Neuronal stem cell (in vitro differentiated cells): ENCODE data around the gene MARVELD2.

Experiments
- DNase-seq: peaks from one replicate; pipeline ENCODE4 v3.0.0-alpha.2; 2013; ENCODE audit warnings: low spot score
- H2AFZ ChIP-seq: one replicate; pipeline ENCODE4 v1.6.1; 2013; ENCODE audit warnings: mild to moderate bottlenecking, low read length, inconsistent platforms
- H2AK5ac ChIP-seq: 2 replicates; pipeline ENCODE4 v1.6.1; 2013; ENCODE audit warnings: low read depth, mild to moderate bottlenecking, inconsistent platforms, low read length, moderate library complexity, mixed read lengths
- H2BK120ac ChIP-seq: 2 replicates; pipeline ENCODE4 v1.6.1; 2013; ENCODE audit warnings: low read depth, mild to moderate bottlenecking, inconsistent platforms, low read length, moderate library complexity, mixed read lengths
- H2BK12ac ChIP-seq: one replicate; pipeline ENCODE4 v1.6.1; 2013; ENCODE audit warnings: low read length, inconsistent platforms
- H2BK15ac ChIP-seq: 2 replicates; pipeline ENCODE4 v1.6.1; 2013; ENCODE audit warnings: mild to moderate bottlenecking, low read length, inconsistent platforms, mixed read lengths
- H2BK5ac ChIP-seq: one replicate; pipeline ENCODE4 v1.6.1; 2013; ENCODE audit warnings: inconsistent platforms, mild to moderate bottlenecking, low read length, moderate library complexity
- H3K14ac ChIP-seq: one replicate; pipeline ENCODE4 v1.6.1; 2013; ENCODE audit warnings: low read length, inconsistent platforms
- H3K18ac ChIP-seq: 2 replicates; pipeline ENCODE4 v1.6.1; 2013; ENCODE audit warnings: low read length, inconsistent platforms
- H3K23ac ChIP-seq: 2 replicates; pipeline ENCODE4 v1.6.1; 2013; ENCODE audit warnings: low read depth, mild to moderate bottlenecking, mixed read lengths, low read length, inconsistent platforms; ENCODE audit not compliant: poor library complexity
- H3K27ac ChIP-seq: replicated peaks from 3 replicates; pipeline ENCODE4 v1.5.1; 2013; ENCODE audit warnings: low read length, inconsistent platforms
- H3K27me3 ChIP-seq, 3 experiments: 2 replicates each; pipeline ENCODE4 v1.6.1; 2013; ENCODE audit warnings: low read length in 3 of 3, mild to moderate bottlenecking in 2 of 3, inconsistent platforms in 1 of 3, low read depth in 1 of 3, mixed read lengths in 1 of 3, moderate library complexity in 1 of 3; ENCODE audit not compliant: control insufficient read depth in 3 of 3, insufficient read depth in 3 of 3
- H3K36me3 ChIP-seq, 2 donors: replicated peaks in 1 of 2; 2 replicates each; pipeline ENCODE4 v1.6.1; 2013; ENCODE audit warnings: low read length in 2 of 2; ENCODE audit not compliant: control insufficient read depth in 2 of 2, insufficient read depth in 2 of 2
- H3K4ac ChIP-seq: 2 replicates; pipeline ENCODE4 v1.6.1; 2013; ENCODE audit warnings: inconsistent platforms, mild to moderate bottlenecking, low read length, moderate library complexity
- H3K4me1 ChIP-seq, 2 donors: 1 replicate in 1 of 2; 2 replicates in 1 of 2; pipeline ENCODE4 v1.6.1; 2013; ENCODE audit warnings: low read length in 2 of 2, low read depth in 1 of 2; ENCODE audit not compliant: control insufficient read depth in 2 of 2, insufficient read depth in 1 of 2
- H3K4me2 ChIP-seq: one replicate; pipeline ENCODE4 v1.6.1; 2013; ENCODE audit warnings: mild to moderate bottlenecking, low read length, inconsistent platforms; ENCODE audit not compliant: insufficient read depth, poor library complexity, severe bottlenecking
- H3K4me3 ChIP-seq, 2 donors: 2 replicates each; pipeline ENCODE4 v1.5.1; 2013; ENCODE audit warnings: low read length in 2 of 2, mild to moderate bottlenecking in 2 of 2, inconsistent platforms in 1 of 2, moderate library complexity in 1 of 2
- H3K79me1 ChIP-seq: one replicate; pipeline ENCODE4 v1.6.1; 2013; ENCODE audit warnings: low read depth, mild to moderate bottlenecking, inconsistent platforms, low read length, moderate library complexity
- H3K9ac ChIP-seq: one replicate; pipeline ENCODE4 v1.6.1; 2013; ENCODE audit warnings: mild to moderate bottlenecking, low read depth, low read length, inconsistent platforms; ENCODE audit not compliant: poor library complexity
- H3K9me3 ChIP-seq, 2 donors: replicated peaks in 1 of 2; 2 replicates each; pipeline versions ENCODE3 to v1.6.1; 2013; ENCODE audit warnings: low read length in 2 of 2, mild to moderate bottlenecking in 2 of 2, inconsistent platforms in 1 of 2, low read depth in 1 of 2, mixed read lengths in 1 of 2, moderate library complexity in 1 of 2; ENCODE audit not compliant: control insufficient read depth in 2 of 2, insufficient read depth in 1 of 2
- H4K8ac ChIP-seq: one replicate; pipeline ENCODE4 v1.6.1; 2013; ENCODE audit warnings: low read depth, mild to moderate bottlenecking, inconsistent platforms, low read length, moderate library complexity
- H4K91ac ChIP-seq: one replicate; pipeline ENCODE4 v1.6.1; 2013; ENCODE audit warnings: low read length, low read depth, mild to moderate bottlenecking, inconsistent platforms; ENCODE audit not compliant: poor library complexity
- WGBS, 2 donors: extraction: QIAGEN DNeasy Blood & Tissue Kit; methylation state at CpG; one replicate each; pipeline ENCODE4 v1.1.7; 2013; ENCODE audit warnings: missing lambda C conversion rate in 2 of 2, mixed read lengths in 1 of 2; ENCODE audit not compliant: insufficient read length in 2 of 2, insufficient replicate concordance in 1 of 2; ENCODE audit errors: extremely low coverage in 2 of 2; 5-methylcytosine and 5-hydroxymethylcytosine counted together

Gene MARVELD2

GRCh38 chr5:69416699-69417098, 1.8 kb downstream of the MARVELD2 start:
- no peak for DNase-seq
- no peak overlapping the region for H2BK12ac ChIP-seq
- H3K79me1 ChIP-seq, result no peaks in the 10 kb centered on the region
- H2BK15ac ChIP-seq, result no peak overlapping the region
- H3K27me3 ChIP-seq, result peaks cover 0 to 4% (median 0%) of the 10 kb centered on the region in 3 experiments
- peaks cover 0 to 2% of the 10 kb centered on the region in 2 donors for H3K4me1 ChIP-seq
- H4K91ac ChIP-seq, result no peak overlapping the region
- H3K9me3 ChIP-seq, result no peaks in the 10 kb centered on the region
- H2AK5ac ChIP-seq, result no peak overlapping the region
- no peak overlapping the region for H3K4ac ChIP-seq
- no peak overlapping the region for H3K4me2 ChIP-seq
- H3K36me3 ChIP-seq, result peaks cover 3 to 43% of the 10 kb centered on the region in 2 donors
- no peak overlapping the region for H3K27ac ChIP-seq
- no peak overlapping the region for H3K9ac ChIP-seq
- no peak overlapping the region for H2BK5ac ChIP-seq
- no peak overlapping the region for H4K8ac ChIP-seq
- H2BK120ac ChIP-seq, result no peak overlapping the region
- no peak overlapping the region for H3K4me3 ChIP-seq
- no peak overlapping the region for H2AFZ ChIP-seq
- H3K18ac ChIP-seq, result no peak overlapping the region
- no peak overlapping the region for H3K14ac ChIP-seq
- H3K23ac ChIP-seq, result no peak overlapping the region

GRCh38 chr5:69418554-69418953, 3.6 kb downstream of the MARVELD2 start:
- no peak overlapping the region for H2BK12ac ChIP-seq
- H3K14ac ChIP-seq, result no peak overlapping the region
- H2AK5ac ChIP-seq, result no peak overlapping the region
- H2BK15ac ChIP-seq, result no peak overlapping the region
- no peak overlapping the region for H3K9ac ChIP-seq
- no peak overlapping the region for H2BK120ac ChIP-seq
- H3K18ac ChIP-seq, result no peak overlapping the region
- no peak overlapping the region for H3K4me2 ChIP-seq
- H3K23ac ChIP-seq, result no peak overlapping the region
- no peaks in the 10 kb centered on the region for H3K9me3 ChIP-seq
- H4K91ac ChIP-seq, result no peak overlapping the region
- peaks cover 0 to 2% of the 10 kb centered on the region in 2 donors for H3K4me1 ChIP-seq
- peaks cover 0 to 4% (median 0%) of the 10 kb centered on the region in 3 experiments for H3K27me3 ChIP-seq
- H3K4me3 ChIP-seq, result no peak overlapping the region
- no peak overlapping the region for H3K27ac ChIP-seq
- H3K36me3 ChIP-seq, result peaks cover 3 to 26% of the 10 kb centered on the region in 2 donors
- no peak overlapping the region for H2BK5ac ChIP-seq
- H2AFZ ChIP-seq, result no peak overlapping the region
- H4K8ac ChIP-seq, result no peak overlapping the region
- no peak overlapping the region for H3K4ac ChIP-seq
- DNase-seq, result no peak
- H3K79me1 ChIP-seq, result no peaks in the 10 kb centered on the region
- WGBS, 2 donors, result no CpG with 5 or more reads among the region's 3 CpGs

- Histone ChIP-seq H3K79me1 (no peaks in the 10 kb centered on the region), H3K14ac (no peak overlapping the region), H2BK120ac (no peak overlapping the region), H2BK12ac (no peak overlapping the region), H3K27ac (no peak overlapping the region), H2BK5ac (no peak overlapping the region), H3K36me3 (peaks cover 0 to 2% of the 10 kb centered on the region in 2 donors), H3K23ac (no peak overlapping the region), H3K18ac (no peak overlapping the region), H2BK15ac (no peak overlapping the region), H3K27me3 (no peaks in the 10 kb centered on the region), H3K4me2 (no peak overlapping the region), H2AFZ (no peak overlapping the region), H4K8ac (no peak overlapping the region), H3K4me1 (peaks cover 0 to 3% of the 10 kb centered on the region in 2 donors), H3K4me3 (no peak overlapping the region), H3K9me3 (no peaks in the 10 kb centered on the region), H3K4ac (no peak overlapping the region), H4K91ac (no peak overlapping the region), H2AK5ac (no peak overlapping the region), H3K9ac (no peak overlapping the region)
- WGBS, 2 donors, result no CpG with 5 or more reads among the region's 11 CpGs
- DNase-seq, result no peak
Measured at GRCh38 chr5:69431424-69432303, 16.7 kb downstream of the MARVELD2 start.

- no peak overlapping the region for H3K23ac ChIP-seq
- H4K91ac ChIP-seq, result no peak overlapping the region
- H3K36me3 ChIP-seq, result peaks cover 0 to 2% of the 10 kb centered on the region in 2 donors
- H2BK5ac ChIP-seq, result no peak overlapping the region
- no peak overlapping the region for H3K27ac ChIP-seq
- no peak overlapping the region for H4K8ac ChIP-seq
- H3K18ac ChIP-seq, result no peak overlapping the region
- H3K9ac ChIP-seq, result no peak overlapping the region
- no peak overlapping the region for H3K4me3 ChIP-seq
- H3K4me2 ChIP-seq, result no peak overlapping the region
- no peak overlapping the region for H2BK15ac ChIP-seq
- H2BK120ac ChIP-seq, result no peak overlapping the region
- no peaks in the 10 kb centered on the region for H3K79me1 ChIP-seq
- peaks cover 0 to 3% of the 10 kb centered on the region in 2 donors for H3K4me1 ChIP-seq
- H3K4ac ChIP-seq, result no peak overlapping the region
- peak overlapping the region; percentile 53 for H2AFZ ChIP-seq
- H2BK12ac ChIP-seq, result no peak overlapping the region
- no peaks in the 10 kb centered on the region for H3K27me3 ChIP-seq
- no peak for DNase-seq
- no peak overlapping the region for H2AK5ac ChIP-seq
- no peak overlapping the region for H3K14ac ChIP-seq
- H3K9me3 ChIP-seq, result no peaks in the 10 kb centered on the region
- WGBS, 2 donors, result no CpG with 5 or more reads among the region's 8 CpGs
Measured at GRCh38 chr5:69432412-69433206, 17.7 kb downstream of the MARVELD2 start.
